Cerebellar cortex (tissue), 1 donor: Measurements from ENCODE around the gene SH3BGRL2.

Experiments used
- DNase-seq: peaks from one replicate; pipeline ENCODE4 v3.0.0-alpha.2; 2015; ENCODE audit warnings: low spot score

The SH3BGRL2 gene

GRCh38 chr6:79699606-79700005 is 68.5 kb downstream of the SH3BGRL2 start:
- no peak for DNase-seq

- no peak for DNase-seq
Observed at GRCh38 chr6:79702691-79703090, 71.6 kb downstream of the SH3BGRL2 start.

- no peak for DNase-seq
Observed at GRCh38 chr6:79704200-79704599, 73.1 kb downstream of the SH3BGRL2 start.

- no peak for DNase-seq
Observed at GRCh38 chr6:79705456-79705995, 74.4 kb downstream of the SH3BGRL2 start.

GRCh38 chr6:79706527-79706926 is 75.4 kb downstream of the SH3BGRL2 start:
- DNase-seq: no peak

- DNase-seq: no peak
Observed at GRCh38 chr6:79707621-79708020, 76.5 kb downstream of the SH3BGRL2 start.

- DNase-seq: no peak
Observed at GRCh38 chr6:79708095-79708791, 77.1 kb downstream of the SH3BGRL2 start.

GRCh38 chr6:79710127-79710526 is 79.0 kb downstream of the SH3BGRL2 start:
- DNase-seq: no peak

GRCh38 chr6:79711167-79711566 is 80.0 kb downstream of the SH3BGRL2 start:
- peak; percentile 51 for DNase-seq

GRCh38 chr6:79712144-79712543 is 81.0 kb downstream of the SH3BGRL2 start:
- no peak for DNase-seq

GRCh38 chr6:79712616-79713135 is 81.5 kb downstream of the SH3BGRL2 start:
- DNase-seq: no peak

GRCh38 chr6:79713701-79714322 is 82.7 kb downstream of the SH3BGRL2 start:
- DNase-seq: peak; percentile 75

GRCh38 chr6:79717989-79718388 is 86.9 kb downstream of the SH3BGRL2 start:
- DNase-seq: no peak

GRCh38 chr6:79718509-79719247 is 87.5 kb downstream of the SH3BGRL2 start:
- DNase-seq: no peak

- DNase-seq: no peak
Observed at GRCh38 chr6:79719248-79719960, 88.3 kb downstream of the SH3BGRL2 start.

GRCh38 chr6:79724816-79725215 is 93.7 kb downstream of the SH3BGRL2 start:
- peak; percentile 77 for DNase-seq

GRCh38 chr6:79731471-79731870 is 100.3 kb downstream of the SH3BGRL2 start:
- DNase-seq: no peak

- no peak for DNase-seq
Observed at GRCh38 chr6:79733388-79733787, 102.3 kb downstream of the SH3BGRL2 start.

- DNase-seq: no peak
Observed at GRCh38 chr6:79734374-79734773, 103.2 kb downstream of the SH3BGRL2 start.

- no peak for DNase-seq
Observed at GRCh38 chr6:79735183-79735582, 104.1 kb downstream of the SH3BGRL2 start.

GRCh38 chr6:79737172-79737571 is 106.0 kb downstream of the SH3BGRL2 start:
- DNase-seq: peak; percentile 78

- no peak for DNase-seq
Observed at GRCh38 chr6:79742030-79742429, 110.9 kb downstream of the SH3BGRL2 start.
